WTC11 (cell line): Measurements from ENCODE around the gene ANKRD18A.
"Not testable (repeated sequence)": the region's sequence is repeated elsewhere in the genome, so short reads cannot be mapped to it uniquely, and the experiment has no call there.

Experiments
- CBFB ChIP-seq: sonication (generic); formaldehyde crosslinking; IDR thresholded peaks from 2 replicates; pipeline ENCODE4 v1.8.1; 2022; ENCODE audit warnings: mild to moderate bottlenecking, low read depth, missing genetic modification reagents
- FOXP1 ChIP-seq: sonication (generic); formaldehyde crosslinking; IDR thresholded peaks from 2 replicates; pipeline ENCODE4 v1.8.0; 2022; ENCODE audit warnings: missing genetic modification reagents, mild to moderate bottlenecking, moderate library complexity, borderline replicate concordance
- TF ChIP-seq, protein P1 (sequence below): fragments of 200-600 bp; IDR thresholded peaks from 2 replicates; pipeline ENCODE4 v1.8.0; 2022; ENCODE audit warnings: antibody characterized with exemption
- TF ChIP-seq, protein P2 (sequence below): sonication (generic); formaldehyde crosslinking; IDR thresholded peaks from 2 replicates; pipeline ENCODE4 v1.8.0; 2022; ENCODE audit warnings: mild to moderate bottlenecking, missing genetic modification reagents

DNA sequence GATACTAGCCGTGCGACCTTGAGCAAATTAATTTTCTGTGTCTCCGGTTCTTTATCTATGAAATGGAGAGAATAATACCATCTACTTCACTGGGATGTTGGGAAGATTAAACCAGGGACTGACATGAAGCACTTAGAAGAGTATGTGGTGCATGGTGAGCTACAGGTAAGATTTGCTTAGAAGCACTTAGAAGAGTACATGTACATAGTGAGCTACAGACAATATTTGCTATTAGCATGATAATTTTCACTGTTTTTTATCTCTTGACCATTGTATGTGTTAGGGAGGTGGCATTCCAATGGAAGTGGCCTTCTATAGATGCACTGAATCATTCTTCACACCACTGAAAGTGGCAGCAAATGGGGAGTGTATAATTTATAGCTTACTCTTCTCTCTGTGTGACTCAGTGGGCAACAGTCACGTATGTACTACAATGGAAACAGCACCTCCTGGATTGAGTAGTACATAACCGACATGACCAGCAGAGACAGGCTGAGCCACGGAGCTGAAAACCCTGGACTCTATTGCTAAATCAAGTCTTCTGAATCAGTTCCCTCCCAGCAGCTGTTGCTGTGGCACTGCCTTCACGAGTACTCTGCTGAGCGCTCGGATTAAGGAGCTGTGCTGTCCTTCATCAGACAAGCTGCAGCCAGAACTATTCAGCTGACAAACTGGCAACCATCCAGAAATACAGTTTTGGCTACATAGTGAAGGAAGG lies 28.9 kb downstream of the ANKRD18A start:
- not testable (repeated sequence) for TF ChIP-seq FOXP1, CBFB (CRISPR knock-in tag)
- TF ChIP-seq, protein P1, sequence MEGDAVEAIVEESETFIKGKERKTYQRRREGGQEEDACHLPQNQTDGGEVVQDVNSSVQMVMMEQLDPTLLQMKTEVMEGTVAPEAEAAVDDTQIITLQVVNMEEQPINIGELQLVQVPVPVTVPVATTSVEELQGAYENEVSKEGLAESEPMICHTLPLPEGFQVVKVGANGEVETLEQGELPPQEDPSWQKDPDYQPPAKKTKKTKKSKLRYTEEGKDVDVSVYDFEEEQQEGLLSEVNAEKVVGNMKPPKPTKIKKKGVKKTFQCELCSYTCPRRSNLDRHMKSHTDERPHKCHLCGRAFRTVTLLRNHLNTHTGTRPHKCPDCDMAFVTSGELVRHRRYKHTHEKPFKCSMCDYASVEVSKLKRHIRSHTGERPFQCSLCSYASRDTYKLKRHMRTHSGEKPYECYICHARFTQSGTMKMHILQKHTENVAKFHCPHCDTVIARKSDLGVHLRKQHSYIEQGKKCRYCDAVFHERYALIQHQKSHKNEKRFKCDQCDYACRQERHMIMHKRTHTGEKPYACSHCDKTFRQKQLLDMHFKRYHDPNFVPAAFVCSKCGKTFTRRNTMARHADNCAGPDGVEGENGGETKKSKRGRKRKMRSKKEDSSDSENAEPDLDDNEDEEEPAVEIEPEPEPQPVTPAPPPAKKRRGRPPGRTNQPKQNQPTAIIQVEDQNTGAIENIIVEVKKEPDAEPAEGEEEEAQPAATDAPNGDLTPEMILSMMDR, result not testable (repeated sequence)
- TF ChIP-seq, protein P2, sequence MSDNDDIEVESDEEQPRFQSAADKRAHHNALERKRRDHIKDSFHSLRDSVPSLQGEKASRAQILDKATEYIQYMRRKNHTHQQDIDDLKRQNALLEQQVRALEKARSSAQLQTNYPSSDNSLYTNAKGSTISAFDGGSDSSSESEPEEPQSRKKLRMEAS, result not testable (repeated sequence)
